Hepatocyte (in vitro differentiated cells): Measurements from ENCODE around the gene RASSF1. TPM values are rescaled to one million over a fixed set of nuclear protein-coding genes. Genes with fewer than 3 reads are reported as not detected.

Source experiments
- DNase-seq: peaks from one replicate; pipeline ENCODE4 v3.0.0-alpha.2; 2016; ENCODE audit warnings: low spot score
- H2AFZ ChIP-seq: fragments of 200-600 bp; sonication (generic); 2 replicates; pipeline ENCODE4 v1.6.0; 2016; ENCODE audit warnings: antibody characterized with exemption, mild to moderate bottlenecking
- H3K27ac ChIP-seq: fragments of 200-600 bp; sonication (generic); 2 replicates; pipeline ENCODE4 v1.5.1; 2016; ENCODE audit warnings: mild to moderate bottlenecking
- H3K27me3 ChIP-seq: fragments of 200-600 bp; sonication (generic); 2 replicates; pipeline ENCODE4 v1.6.1; 2016
- H3K36me3 ChIP-seq: fragments of 200-600 bp; sonication (generic); replicated peaks from 2 replicates; pipeline ENCODE4 v1.5.1; 2016; ENCODE audit warnings: low read depth; ENCODE audit not compliant: insufficient read depth
- H3K4me1 ChIP-seq: fragments of 200-600 bp; sonication (generic); 2 replicates; pipeline ENCODE4 v1.5.1; 2016; ENCODE audit warnings: mild to moderate bottlenecking, moderate library complexity; ENCODE audit not compliant: insufficient read depth
- H3K4me2 ChIP-seq: fragments of 200-600 bp; sonication (generic); 2 replicates; pipeline ENCODE4 v1.6.0; 2016
- H3K4me3 ChIP-seq: fragments of 200-600 bp; sonication (generic); 2 replicates; pipeline ENCODE4 v1.5.1; 2016; ENCODE audit warnings: mild to moderate bottlenecking
- H3K79me2 ChIP-seq: fragments of 200-600 bp; sonication (generic); 2 replicates; pipeline ENCODE4 v1.6.0; 2017; ENCODE audit warnings: mild to moderate bottlenecking
- H3K9me2 ChIP-seq: fragments of 200-600 bp; sonication (generic); replicated peaks from 2 replicates; pipeline ENCODE4 v1.6.0; 2017; ENCODE audit warnings: mild to moderate bottlenecking; ENCODE audit not compliant: insufficient read depth
- H3K9me3 ChIP-seq: fragments of 200-600 bp; sonication (generic); 2 replicates; pipeline ENCODE4 v1.5.1; 2016; ENCODE audit warnings: low read depth, mild to moderate bottlenecking
- H4K20me1 ChIP-seq: fragments of 200-600 bp; sonication (generic); 2 replicates; pipeline ENCODE4 v1.6.0; 2016; ENCODE audit warnings: mild to moderate bottlenecking; ENCODE audit not compliant: insufficient read depth, poor library complexity, severe bottlenecking
- CTCF ChIP-seq: fragments of 200-600 bp; sonication (generic); IDR thresholded peaks from 2 replicates; pipeline ENCODE4 v1.5.1; 2016; ENCODE audit warnings: antibody characterized with exemption, mild to moderate bottlenecking; ENCODE audit not compliant: poor library complexity
- EZH2 ChIP-seq: fragments of 200-600 bp; sonication (generic); IDR thresholded peaks from 2 replicates; pipeline ENCODE4 v1.6.1; 2016; ENCODE audit warnings: antibody characterized with exemption, mild to moderate bottlenecking, borderline replicate concordance
- EZH2phosphoT487 ChIP-seq: fragments of 200-600 bp; sonication (generic); IDR thresholded peaks from one replicate; pipeline ENCODE4 v1.6.1; 2018; ENCODE audit warnings: antibody characterized with exemption, mild to moderate bottlenecking, low read depth, moderate library complexity; ENCODE audit not compliant: unreplicated experiment, severe bottlenecking
- WGBS: methylation state at CpG from one replicate; pipeline ENCODE4 v1.1.6; 2016; ENCODE audit warnings: low lambda C conversion rate; ENCODE audit errors: missing lambda C conversion rate; 5-methylcytosine and 5-hydroxymethylcytosine counted together
- polyA plus RNA-seq: library from polyadenylated mRNA; unstranded; fragments of >200 nt; fragmentation: Nextera tagmentation; extraction: Ambion mirVana; gene quantifications from 2 replicates; pipeline ENCODE4 v1.2.1, GENCODE V29; 2016
- total RNA-seq: library from RNA; depleted of rRNA; stranded (reverse); fragments of >200 nt; gene quantifications from 2 replicates; pipeline ENCODE4 v1.2.3, GENCODE V29; 2014

The RASSF1 gene
- total and polyA plus RNA-seq, 2 experiments from 2014 or later = 11.3 to 22.9 TPM

- Histone ChIP-seq H3K9me2 (no peaks in the 10 kb centered on the region), H4K20me1 (no peaks in the 10 kb centered on the region), H3K27ac (peak overlapping the region; percentile 94), H3K9me3 (no peaks in the 10 kb centered on the region), H3K4me1 (peaks cover 17% of the 10 kb centered on the region), H3K27me3 (no peaks in the 10 kb centered on the region), H3K79me2 (peaks cover 11% of the 10 kb centered on the region), H2AFZ (no peak overlapping the region), H3K4me3 (no peak overlapping the region), H3K4me2 (peak overlapping the region; percentile 79), H3K36me3 (no peaks in the 10 kb centered on the region)
- WGBS = 93% methylated on average over 6 of the region's 6 CpGs
- DNase-seq = no peak
- TF ChIP-seq EZH2 = no peak
- TF ChIP-seq CTCF = no peak
- no peak for TF ChIP-seq EZH2phosphoT487
Observed at GRCh38 chr3:50300681-50301254, 39.9 kb downstream of the RASSF1 start.

DNA sequence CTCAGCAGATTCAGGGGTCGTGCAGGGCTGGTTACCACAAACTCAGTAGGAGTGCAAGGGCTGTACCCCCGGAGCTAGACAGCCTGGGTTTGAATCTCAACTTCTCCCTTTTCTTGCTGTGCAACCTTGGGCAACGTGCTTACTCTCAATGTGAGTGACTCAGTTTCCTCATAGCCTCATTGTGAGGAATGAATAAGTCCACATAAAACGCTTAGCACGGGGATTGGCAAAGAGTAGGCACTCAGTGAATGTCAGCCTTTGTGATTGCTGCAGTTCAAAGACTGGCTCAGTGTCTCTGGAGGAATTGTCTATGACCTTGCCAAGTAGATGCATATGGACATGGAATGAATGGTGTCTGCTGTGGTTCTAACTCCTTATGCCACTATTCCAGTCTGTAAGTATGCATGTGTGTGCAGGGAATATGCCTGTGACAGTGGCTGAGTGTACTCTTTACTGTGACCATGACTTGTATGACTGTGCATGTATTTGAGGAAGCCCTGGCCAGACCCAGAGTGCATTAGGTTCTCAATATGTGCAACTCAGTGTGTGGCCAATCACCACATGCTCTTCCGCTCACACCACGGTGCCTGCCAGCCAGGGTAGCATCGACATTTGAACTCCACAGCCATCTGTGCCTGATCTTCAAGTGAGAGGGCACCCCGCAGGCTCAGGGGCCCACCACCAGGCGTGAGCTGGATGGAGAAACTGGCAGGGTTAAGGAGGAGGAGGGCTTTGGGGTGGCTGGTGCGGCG is 40.5 kb downstream of the RASSF1 start:
- no peak for DNase-seq
- Histone ChIP-seq H3K79me2 (peaks cover 11% of the 10 kb centered on the region), H3K9me2 (no peaks in the 10 kb centered on the region), H4K20me1 (no peaks in the 10 kb centered on the region), H3K36me3 (no peaks in the 10 kb centered on the region), H3K4me2 (peak overlapping the region; percentile 79), H3K27ac (peak overlapping the region; percentile 94), H3K27me3 (no peaks in the 10 kb centered on the region), H3K4me3 (peak overlapping the region; percentile 5), H3K4me1 (peaks cover 17% of the 10 kb centered on the region), H3K9me3 (no peaks in the 10 kb centered on the region), H2AFZ (peak overlapping the region; percentile 23)
- 71% methylated on average over 12 of the region's 12 CpGs for WGBS
- no peak for TF ChIP-seq EZH2
- no peak for TF ChIP-seq CTCF
- no peak for TF ChIP-seq EZH2phosphoT487

DNA sequence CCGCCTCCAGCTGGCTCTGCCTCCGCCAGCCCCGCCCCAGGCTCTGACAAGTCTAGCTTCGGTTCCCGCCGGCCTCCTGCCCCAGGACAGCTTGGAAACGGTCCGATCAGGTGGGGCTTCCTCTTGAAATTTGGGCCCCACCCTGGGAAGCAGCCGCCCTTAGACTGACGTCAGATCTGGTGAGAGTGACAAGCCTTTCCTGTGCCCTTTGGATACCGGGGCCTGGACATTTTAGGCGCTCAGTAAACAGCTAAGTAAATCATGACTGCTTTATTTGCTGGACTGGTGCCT is 41.1 kb downstream of the RASSF1 start:
- H3K4me3 ChIP-seq = peak overlapping the region; percentile 5
- no peaks in the 10 kb centered on the region for H4K20me1 ChIP-seq
- H3K79me2 ChIP-seq = peaks cover 11% of the 10 kb centered on the region
- peak overlapping the region; percentile 94 for H3K27ac ChIP-seq
- H3K36me3 ChIP-seq = no peaks in the 10 kb centered on the region
- H3K9me2 ChIP-seq = no peaks in the 10 kb centered on the region
- H2AFZ ChIP-seq = peak overlapping the region; percentile 23
- H3K27me3 ChIP-seq = no peaks in the 10 kb centered on the region
- no peak for DNase-seq
- H3K4me2 ChIP-seq = peak overlapping the region; percentile 79
- WGBS = 3% methylated on average over 12 of the region's 12 CpGs
- H3K4me1 ChIP-seq = peaks cover 17% of the 10 kb centered on the region
- no peak for TF ChIP-seq EZH2
- TF ChIP-seq EZH2phosphoT487 = no peak
- TF ChIP-seq CTCF = no peak
- no peaks in the 10 kb centered on the region for H3K9me3 ChIP-seq
